Activated effector memory CD4-positive, alpha-beta T cell treated with anti-CD3 and anti-CD28 coated beads, Interleukin-2, amount 50 U/mL, for 16 hours (primary cell): ENCODE results near the gene PRR29.
"Not testable (repeated sequence)": the region's sequence is repeated elsewhere in the genome, so short reads cannot be mapped to it uniquely, and the experiment has no call there.

Experiments
- DNase-seq: peaks from one replicate; pipeline ENCODE4 v3.0.0-alpha.2; 2020

The PRR29 gene

GRCh38 chr17:63975541-63976092, 22.5 kb upstream of the PRR29 start:
- DNase-seq, result no peak

- no peak for DNase-seq
Observed at GRCh38 chr17:63976702-63977101, 21.4 kb upstream of the PRR29 start.

- DNase-seq, result no peak
Observed at GRCh38 chr17:63978272-63979200, 19.6 kb upstream of the PRR29 start.

- not testable (repeated sequence) for DNase-seq
Observed at GRCh38 chr17:63982641-63983040, 15.5 kb upstream of the PRR29 start.

- no peak for DNase-seq
Observed at GRCh38 chr17:63983320-63983719, 14.8 kb upstream of the PRR29 start.

GRCh38 chr17:63984236-63984635, 13.9 kb upstream of the PRR29 start:
- no peak for DNase-seq

- DNase-seq, result peak; percentile 77
Observed at GRCh38 chr17:63984651-63985386, 13.3 kb upstream of the PRR29 start.

GRCh38 chr17:63985387-63986140, 12.6 kb upstream of the PRR29 start:
- DNase-seq, result no peak

- no peak for DNase-seq
Observed at GRCh38 chr17:63986821-63987220, 11.3 kb upstream of the PRR29 start.

- DNase-seq, result no peak
Observed at GRCh38 chr17:63987221-63988126, 10.7 kb upstream of the PRR29 start.

GRCh38 chr17:63988127-63988478, 10.0 kb upstream of the PRR29 start:
- DNase-seq, result no peak

GRCh38 chr17:63988741-63989621, 9.2 kb upstream of the PRR29 start:
- DNase-seq, result no peak

- DNase-seq, result no peak
Observed at GRCh38 chr17:63989622-63990345, 8.4 kb upstream of the PRR29 start.

GRCh38 chr17:63991611-63992010, 6.5 kb upstream of the PRR29 start:
- no peak for DNase-seq

- DNase-seq, result peak; percentile 74
Observed at GRCh38 chr17:63993368-63993985, 4.7 kb upstream of the PRR29 start.

GRCh38 chr17:63995626-63996025, 2.5 kb upstream of the PRR29 start:
- DNase-seq, result peak; percentile 59

GRCh38 chr17:63996430-63997182, 1.5 kb upstream of the PRR29 start:
- DNase-seq, result peak; percentile 49

GRCh38 chr17:63997341-63998048, 656 bp upstream of the PRR29 start:
- peak; percentile 59 for DNase-seq
